ENCODE data around the gene RGS8. TPM values are rescaled to one million over a fixed set of nuclear protein-coding genes. Genes with fewer than 3 reads are reported as not detected.

Gene RGS8
- total and polyA plus RNA-seq, 2 of the 4 experiments (the other 2 are of a cell fraction) = not detected

DNA sequence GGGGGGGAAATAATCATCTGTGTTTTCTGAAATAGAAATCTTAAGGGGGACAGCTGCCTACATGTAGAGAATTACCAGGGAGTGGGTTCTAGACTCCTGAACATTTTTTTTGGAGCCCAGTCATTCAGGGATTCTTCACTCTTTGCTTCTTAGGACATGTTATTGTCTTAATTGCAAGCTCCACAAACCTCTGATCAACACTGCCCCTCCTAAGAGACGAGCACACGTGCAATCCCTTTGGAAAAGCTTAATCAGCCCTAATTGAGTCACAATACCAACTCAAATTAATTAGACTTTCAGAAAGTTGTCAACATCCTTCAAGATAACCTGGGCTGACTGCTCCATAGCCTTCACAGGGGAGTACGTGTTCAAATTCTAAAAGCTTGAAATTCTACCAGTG, 21.4 kb downstream of the RGS8 start:
- Histone ChIP-seq H3K27me3 (ENCODE audit: control insufficient read depth, insufficient read depth, low read length) (peaks cover 16% of the 10 kb centered on the region), H3K9ac (ENCODE audit: low read depth, low read length) (no peak overlapping the region), H4K91ac (ENCODE audit: insufficient read depth, low read depth, low read length) (no peak overlapping the region), H3K18ac (ENCODE audit: low read depth, low read length) (no peak overlapping the region), H2BK20ac (ENCODE audit: low read depth, low read length) (no peak overlapping the region), H3K9me1 (ENCODE audit: insufficient read depth, low read length) (no peaks in the 10 kb centered on the region), H3K4me2 (ENCODE audit: low read depth, low read length) (no peak overlapping the region), H2AK5ac (ENCODE audit: low read depth, low read length) (no peak overlapping the region), H2AFZ (replicated peaks; ENCODE audit: low read length, poor library complexity) (no peak overlapping the region), H4K8ac (ENCODE audit: low read depth in 2 of 2, low read length in 2 of 2) (no peak overlapping the region), H2BK5ac (ENCODE audit: low read depth, low read length, poor library complexity, severe bottlenecking) (no peak overlapping the region), H3K4me1 (ENCODE audit: control insufficient read depth, insufficient read depth, low read length) (no peaks in the 10 kb centered on the region), H3K36me3 (ENCODE audit: control insufficient read depth, insufficient read depth, low read length) (no peaks in the 10 kb centered on the region), H2BK120ac (ENCODE audit: low read depth, low read length) (no peak overlapping the region), H3K14ac (replicated peaks; ENCODE audit: low read depth, low read length) (no peak overlapping the region), H3K27ac (ENCODE audit: insufficient read depth, low read length) (no peak overlapping the region), H3K4ac (ENCODE audit: low read depth, low read length) (no peak overlapping the region), H4K20me1 (ENCODE audit: insufficient read depth, low read length) (no peaks in the 10 kb centered on the region), H3K23ac (ENCODE audit: low read depth, low read length) (no peak overlapping the region), H3K4me3 (ENCODE audit: insufficient read depth, low read depth, low read length) (no peak overlapping the region), H2AK9ac (replicated peaks; ENCODE audit: low read depth, low read length, poor library complexity) (no peak overlapping the region), H3K79me1 (ENCODE audit: low read depth in 1 of 2, low read length in 2 of 2) (no peaks in the 10 kb centered on the region), H3K56ac (ENCODE audit: extremely low read depth, insufficient read depth, low read length) (no peak overlapping the region), H4K5ac (ENCODE audit: low read depth, low read length) (no peak overlapping the region), H2BK15ac (ENCODE audit: low read depth, low read length) (no peak overlapping the region), H3K9me3 (ENCODE audit: control insufficient read depth, insufficient read depth, low read length) (no peaks in the 10 kb centered on the region)
- in situ Hi-C loops (cut with MboI; ENCODE audit: low sequenced_read_pairs) (no loop called here), intact Hi-C loops (cut with micrococcal nuclease) (no loop called here), dilution Hi-C loops (cut with HindIII; ENCODE audit: low sequenced_read_pairs, unreplicated experiment) (no loop called here)
- DNase-seq (no peak), ATAC-seq (ENCODE audit: low read depth) (no peak)
- WGBS, 2 experiments (ENCODE audit: extremely low coverage in 2 of 2, insufficient read length in 1 of 2) = no CpG with 5 or more reads among the region's 3 CpGs
- TF ChIP-seq NFE2L2 (IDR thresholded peaks at IDR 0.05; ENCODE audit: low read depth, low read length) = no peak
- TF ChIP-seq MAZ (IDR thresholded peaks at IDR 0.05; ENCODE audit: borderline replicate concordance, low read depth, low read length) = no peak
- no peak for TF ChIP-seq MXI1 (IDR thresholded peaks at IDR 0.05; ENCODE audit: borderline replicate concordance, low read depth, low read length)
- TF ChIP-seq, protein P1, sequence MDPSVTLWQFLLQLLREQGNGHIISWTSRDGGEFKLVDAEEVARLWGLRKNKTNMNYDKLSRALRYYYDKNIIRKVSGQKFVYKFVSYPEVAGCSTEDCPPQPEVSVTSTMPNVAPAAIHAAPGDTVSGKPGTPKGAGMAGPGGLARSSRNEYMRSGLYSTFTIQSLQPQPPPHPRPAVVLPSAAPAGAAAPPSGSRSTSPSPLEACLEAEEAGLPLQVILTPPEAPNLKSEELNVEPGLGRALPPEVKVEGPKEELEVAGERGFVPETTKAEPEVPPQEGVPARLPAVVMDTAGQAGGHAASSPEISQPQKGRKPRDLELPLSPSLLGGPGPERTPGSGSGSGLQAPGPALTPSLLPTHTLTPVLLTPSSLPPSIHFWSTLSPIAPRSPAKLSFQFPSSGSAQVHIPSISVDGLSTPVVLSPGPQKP (IDR thresholded peaks at IDR 0.05; ENCODE audit: borderline replicate concordance, low read depth, low read length) = no peak
- no peak for TF ChIP-seq BHLHE40 (IDR thresholded peaks at IDR 0.05; ENCODE audit: low read depth, low read length)
- TF ChIP-seq, protein P2, sequence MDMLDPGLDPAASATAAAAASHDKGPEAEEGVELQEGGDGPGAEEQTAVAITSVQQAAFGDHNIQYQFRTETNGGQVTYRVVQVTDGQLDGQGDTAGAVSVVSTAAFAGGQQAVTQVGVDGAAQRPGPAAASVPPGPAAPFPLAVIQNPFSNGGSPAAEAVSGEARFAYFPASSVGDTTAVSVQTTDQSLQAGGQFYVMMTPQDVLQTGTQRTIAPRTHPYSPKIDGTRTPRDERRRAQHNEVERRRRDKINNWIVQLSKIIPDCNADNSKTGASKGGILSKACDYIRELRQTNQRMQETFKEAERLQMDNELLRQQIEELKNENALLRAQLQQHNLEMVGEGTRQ (IDR thresholded peaks at IDR 0.05; ENCODE audit: low read depth, low read length) = no peak
- TF ChIP-seq MAFK (IDR thresholded peaks at IDR 0.05; ENCODE audit: low read depth, low read length) = no peak
- TF ChIP-seq POLR2A (IDR thresholded peaks at IDR 0.05; ENCODE audit: low read depth, low read length) = no peak
- TF ChIP-seq RCOR1 (IDR thresholded peaks at IDR 0.05; ENCODE audit: insufficient replicate concordance, low read length) = no peak
- ChIA-PET POLR2A (ENCODE audit: unreplicated experiment) (no interaction called here), CTCF (interaction anchor here (1.0 kb wide), 1 partner anchor 10 kb away, joined by 4 read pairs; no protein-coding TSS in a partner anchor)
- BruUV-seq (replicated peaks) = no TSS peak

Measured in IMR-90 (cell line).